Endothelial cell of umbilical vein (primary cell): Measurements from ENCODE around the gene PLPPR5. TPM values are rescaled to one million over a fixed set of nuclear protein-coding genes. Genes with fewer than 3 reads are reported as not detected.
"Not testable (repeated sequence)": the region's sequence is repeated elsewhere in the genome, so short reads cannot be mapped to it uniquely, and the experiment has no call there.

Experiments
- BruUV-seq: library from RNA; stranded (reverse); fragments of 400-500 nt; replicated peaks from 2 replicates; lab custom pipeline; 2021; lab: Mats Ljungman, UMichigan
- CTCF ChIA-PET: fragments of 300-600, 350-600 bp; sonication (Branson Sonifier 250); formaldehyde crosslinking; loops from one replicate; lab custom pipeline; 2021; ENCODE audit warnings: antibody characterized with exemption, inconsistent platforms; lab: Charles Lee
- POLR2A ChIA-PET: fragments of 300-600, 350-600 bp; sonication (Branson Sonifier 250); formaldehyde crosslinking; loops from one replicate; lab custom pipeline; 2021; ENCODE audit warnings: antibody characterized with exemption, inconsistent platforms; lab: Charles Lee
- DNase-seq: peaks from one replicate; pipeline ENCODE4 v3.0.0-alpha.2; 2011; ENCODE audit warnings: low read depth, low spot score
- FAIRE-seq: peaks from 2 replicates; lab custom pipeline; 2011; peaks lifted over from hg19 to GRCh38; lab: Jason Lieb, UNC
- H2AFZ ChIP-seq: 2 replicates; pipeline ENCODE4 v1.6.0; 2012; ENCODE audit warnings: low read depth, low read length, control low read depth, inconsistent platforms
- H3K27ac ChIP-seq: 2 replicates; pipeline ENCODE4 v1.5.1; 2011; ENCODE audit warnings: low read depth, mild to moderate bottlenecking, control low read depth, low read length, moderate library complexity; ENCODE audit not compliant: insufficient read depth
- H3K27me3 ChIP-seq, 2 experiments: 2 replicates each; pipeline versions ENCODE4 v1.6.0 to v1.6.1; 2011; ENCODE audit warnings: low read length in 2 of 2, mixed read lengths in 1 of 2; ENCODE audit not compliant: control insufficient read depth in 2 of 2, insufficient read depth in 2 of 2
- H3K36me3 ChIP-seq, 2 experiments: 2 replicates in 1 of 2; 3 replicates in 1 of 2; pipeline ENCODE4 v1.5.1; 2011; ENCODE audit warnings: low read length in 2 of 2, mild to moderate bottlenecking in 1 of 2, moderate library complexity in 1 of 2; ENCODE audit not compliant: control insufficient read depth in 2 of 2, insufficient read depth in 2 of 2; ENCODE audit errors: extremely low read depth in 1 of 2
- H3K4me1 ChIP-seq: 3 replicates; pipeline ENCODE4 v1.5.1; 2011; ENCODE audit warnings: mild to moderate bottlenecking, low read length; ENCODE audit not compliant: control insufficient read depth, insufficient read depth; ENCODE audit errors: extremely low read depth
- H3K4me2 ChIP-seq: 2 replicates; pipeline ENCODE4 v1.6.1; 2011; ENCODE audit warnings: low read length, control low read depth, mixed read lengths; ENCODE audit not compliant: insufficient read depth
- H3K4me3 ChIP-seq, 3 experiments: fragments of 200-600 bp in 1 of 3; sonication (generic), shearing (Covaris generic) in 1 of 3; replicated peaks in 1 of 3; 2 replicates each; pipeline ENCODE4 v1.5.1; 2011 to 2016; ENCODE audit warnings: control low read depth in 3 of 3, low read length in 3 of 3, mild to moderate bottlenecking in 2 of 3, inconsistent platforms in 1 of 3, low read depth in 1 of 3, moderate library complexity in 1 of 3; ENCODE audit not compliant: insufficient read depth in 1 of 3
- H3K79me2 ChIP-seq: 2 replicates; pipeline ENCODE4 v1.6.0; 2012; ENCODE audit warnings: low read length, inconsistent platforms; ENCODE audit not compliant: control insufficient read depth, insufficient read depth
- H3K9ac ChIP-seq: replicated peaks from 2 replicates; pipeline ENCODE3; 2011; ENCODE audit warnings: low read length, control low read depth; ENCODE audit not compliant: insufficient read depth; ENCODE audit errors: extremely low read depth
- H3K9me1 ChIP-seq: replicated peaks from 3 replicates; pipeline ENCODE4 v1.6.0; 2011; ENCODE audit warnings: mild to moderate bottlenecking, low read length; ENCODE audit not compliant: control insufficient read depth, insufficient read depth; ENCODE audit errors: extremely low read depth
- H3K9me3 ChIP-seq: replicated peaks from 2 replicates; pipeline ENCODE4 v1.5.1; 2012; ENCODE audit warnings: low read length, inconsistent platforms; ENCODE audit not compliant: control insufficient read depth, insufficient read depth
- H4K20me1 ChIP-seq: replicated peaks from 2 replicates; pipeline ENCODE3; 2011; ENCODE audit warnings: mild to moderate bottlenecking, low read length; ENCODE audit not compliant: control insufficient read depth, insufficient read depth; ENCODE audit errors: extremely low read depth
- EZH2 ChIP-seq: IDR thresholded peaks from 2 replicates; pipeline ENCODE4 v1.6.1; 2012; ENCODE audit warnings: borderline replicate concordance, low read depth, mild to moderate bottlenecking, moderate library complexity, low read length, inconsistent platforms; ENCODE audit not compliant: severe bottlenecking
- FOS ChIP-seq: IDR thresholded peaks from 2 replicates; pipeline ENCODE4 v1.6.1; 2011; ENCODE audit warnings: mild to moderate bottlenecking, low read length, moderate library complexity, borderline replicate concordance; ENCODE audit not compliant: insufficient read depth
- GATA2 ChIP-seq: IDR thresholded peaks from 2 replicates; pipeline ENCODE4 v1.7.0; 2011; ENCODE audit warnings: low read depth, mild to moderate bottlenecking, moderate library complexity, mixed read lengths, low read length; ENCODE audit not compliant: insufficient read length, insufficient read depth
- JUN ChIP-seq: IDR thresholded peaks from 2 replicates; pipeline ENCODE4 v1.6.1; 2011; ENCODE audit warnings: borderline replicate concordance, low read depth; ENCODE audit not compliant: insufficient read length, insufficient read depth
- MYC ChIP-seq: IDR thresholded peaks from one replicate; pipeline ENCODE4 v1.6.1; 2011; ENCODE audit warnings: mild to moderate bottlenecking, low read depth, low read length
- POLR2A ChIP-seq: IDR thresholded peaks from 2 replicates; pipeline ENCODE4 v1.6.1; 2012; ENCODE audit warnings: low read depth, mild to moderate bottlenecking, control low read depth, low read length
- POLR2AphosphoS5 ChIP-seq: IDR thresholded peaks from 2 replicates; pipeline ENCODE4 v1.6.1; 2012; ENCODE audit warnings: low read depth, mild to moderate bottlenecking, control low read depth, low read length, moderate library complexity; ENCODE audit not compliant: insufficient read depth
- dilution Hi-C: fragments of 300-500 bp; cut with MboI; formaldehyde crosslinking; loops from one replicate; pipeline ENCODE4 v1.15.0; 2019; ENCODE audit warnings: low sequenced_read_pairs; ENCODE audit not compliant: extremely low pct_ligation_motif_present
- intact Hi-C: fragments of 100-400 bp; cut with micrococcal nuclease; formaldehyde crosslinking; loops from one replicate; pipeline ENCODE4 v1.10.0; 2022
- polyA plus RNA-seq, 4 experiments: library from polyadenylated mRNA; depleted of rRNA in 3 of 4; stranded (reverse) in 3 of 4; unstranded in 1 of 4; fragments of >200 nt; gene quantifications; 2 replicates each; pipeline versions ENCODE4 v1.2.1 to v1.2.3, GENCODE V29; 2011 to 2012; ENCODE audit warnings: missing spikeins in 1 of 4
- total RNA-seq: library from RNA; stranded (reverse); gene quantifications from 2 replicates; pipeline ENCODE4 v1.2.3, GENCODE V29; 2021
- TF ChIP-seq, protein P1 (sequence below): IDR thresholded peaks from 2 replicates; pipeline ENCODE4 v1.6.1; 2011; ENCODE audit not compliant: insufficient read depth, insufficient read length
- TF ChIP-seq, protein P2 (sequence below), 2 donors: IDR thresholded peaks; 1 replicate in 1 of 2; 2 replicates in 1 of 2; pipeline ENCODE4 v1.5.1; 2011; ENCODE audit warnings: low read length in 2 of 2, mild to moderate bottlenecking in 2 of 2, moderate library complexity in 2 of 2, control low read depth in 1 of 2, inconsistent platforms in 1 of 2, low read depth in 1 of 2; ENCODE audit not compliant: insufficient read depth in 1 of 2; ENCODE audit errors: extremely low read depth in 1 of 2

Gene PLPPR5
- total and polyA plus RNA-seq, 2 donors (not counting 3 experiments of a cell fraction or from before 2014, with no cell fraction given) = not detected

DNA sequence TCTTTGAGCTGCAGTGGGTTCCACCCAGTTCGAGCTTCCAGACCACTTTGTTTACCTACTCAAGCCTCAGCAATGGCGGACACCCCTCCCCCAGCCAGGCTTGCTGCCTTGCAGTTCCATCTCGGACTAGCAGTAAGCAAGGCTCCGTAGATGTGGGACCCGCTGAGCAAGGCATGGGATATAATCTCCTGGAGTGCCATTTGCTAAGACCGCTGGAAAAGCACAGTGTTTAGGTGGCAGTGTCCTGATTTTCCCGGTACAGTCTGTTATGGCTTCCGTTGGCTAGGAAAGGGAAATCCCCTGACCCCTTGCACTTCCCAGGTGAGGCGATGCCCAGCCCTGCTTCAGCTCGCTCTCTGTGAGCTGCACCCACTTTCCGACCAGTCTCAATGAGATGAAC lies 123.4 kb downstream of the PLPPR5 start:
- H2AFZ ChIP-seq, H3K4me2 ChIP-seq, H3K4me1 ChIP-seq, H3K36me3 ChIP-seq, POLR2A ChIA-PET, FAIRE-seq, H3K27me3 ChIP-seq, H3K79me2 ChIP-seq, H4K20me1 ChIP-seq, H3K27ac ChIP-seq, DNase-seq, H3K9me3 ChIP-seq, BruUV-seq, H3K4me3 ChIP-seq, dilution Hi-C loops, H3K9me1 ChIP-seq, H3K9ac ChIP-seq: not testable (repeated sequence)
- CTCF ChIA-PET = interaction anchor here (1.0 kb wide), 1 partner anchor 300 kb away, joined by 3 read pairs; no protein-coding TSS in a partner anchor
- intact Hi-C loops = loop anchor here (10.0 kb wide), 2 partner anchors 204 to 854 kb away; no protein-coding TSS in a partner anchor

DNA sequence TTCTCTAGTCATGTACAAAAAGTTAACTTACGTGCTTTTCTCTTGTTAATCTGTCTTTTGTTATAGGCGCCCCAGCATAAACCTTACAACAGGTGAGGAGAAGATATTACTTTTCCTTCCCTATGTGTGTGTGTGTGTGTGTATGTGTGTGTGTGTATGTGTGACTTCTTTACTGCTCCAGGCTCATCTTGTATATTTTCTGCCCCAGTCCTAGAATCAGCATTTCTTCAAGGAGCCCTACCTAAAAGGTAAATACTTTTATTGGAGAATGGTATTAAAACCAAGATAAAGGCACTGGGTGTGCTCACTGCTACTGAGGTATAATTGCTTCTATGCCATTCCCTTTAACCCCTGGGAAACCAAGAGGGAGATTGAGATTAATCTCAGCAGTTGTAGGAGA lies 129.8 kb downstream of the PLPPR5 start:
- CTCF ChIA-PET = no interaction called here
- Histone ChIP-seq H3K4me3 (no peak overlapping the region), H2AFZ (no peak overlapping the region), H3K9ac (no peak overlapping the region), H4K20me1 (no peaks in the 10 kb centered on the region), H3K36me3 (no peaks in the 10 kb centered on the region), H3K4me1 (no peaks in the 10 kb centered on the region), H3K79me2 (no peaks in the 10 kb centered on the region), H3K4me2 (no peak overlapping the region), H3K27ac (no peak overlapping the region), H3K27me3 (peaks cover 0 to 3% of the 10 kb centered on the region in 2 experiments), H3K9me1 (no peaks in the 10 kb centered on the region), H3K9me3 (no peaks in the 10 kb centered on the region)
- FAIRE-seq (no peak), DNase-seq (no peak)
- TF ChIP-seq FOS (no peak), MYC (no peak), EZH2 (no peak), POLR2AphosphoS5 (no peak), GATA2 (no peak), POLR2A (no peak), JUN (no peak)
- TF ChIP-seq, protein P1, sequence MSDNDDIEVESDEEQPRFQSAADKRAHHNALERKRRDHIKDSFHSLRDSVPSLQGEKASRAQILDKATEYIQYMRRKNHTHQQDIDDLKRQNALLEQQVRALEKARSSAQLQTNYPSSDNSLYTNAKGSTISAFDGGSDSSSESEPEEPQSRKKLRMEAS = no peak
- TF ChIP-seq, protein P2, sequence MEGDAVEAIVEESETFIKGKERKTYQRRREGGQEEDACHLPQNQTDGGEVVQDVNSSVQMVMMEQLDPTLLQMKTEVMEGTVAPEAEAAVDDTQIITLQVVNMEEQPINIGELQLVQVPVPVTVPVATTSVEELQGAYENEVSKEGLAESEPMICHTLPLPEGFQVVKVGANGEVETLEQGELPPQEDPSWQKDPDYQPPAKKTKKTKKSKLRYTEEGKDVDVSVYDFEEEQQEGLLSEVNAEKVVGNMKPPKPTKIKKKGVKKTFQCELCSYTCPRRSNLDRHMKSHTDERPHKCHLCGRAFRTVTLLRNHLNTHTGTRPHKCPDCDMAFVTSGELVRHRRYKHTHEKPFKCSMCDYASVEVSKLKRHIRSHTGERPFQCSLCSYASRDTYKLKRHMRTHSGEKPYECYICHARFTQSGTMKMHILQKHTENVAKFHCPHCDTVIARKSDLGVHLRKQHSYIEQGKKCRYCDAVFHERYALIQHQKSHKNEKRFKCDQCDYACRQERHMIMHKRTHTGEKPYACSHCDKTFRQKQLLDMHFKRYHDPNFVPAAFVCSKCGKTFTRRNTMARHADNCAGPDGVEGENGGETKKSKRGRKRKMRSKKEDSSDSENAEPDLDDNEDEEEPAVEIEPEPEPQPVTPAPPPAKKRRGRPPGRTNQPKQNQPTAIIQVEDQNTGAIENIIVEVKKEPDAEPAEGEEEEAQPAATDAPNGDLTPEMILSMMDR (IDR thresholded peaks at IDR 0.05; ENCODE audit: extremely low read depth in 1 of 2, insufficient read depth in 1 of 2, low read depth in 1 of 2, low read length in 2 of 2) = no peak
- POLR2A ChIA-PET = no interaction called here
- dilution Hi-C loops (no loop called here), intact Hi-C loops (no loop called here)
- no TSS peak for BruUV-seq
